Hematopoietic multipotent progenitor cell treated with erythropoietin and hydrocortisone succinate and interleukin-3 and kit ligand, for 4 days (in vitro differentiated cells): ENCODE results near the gene LDLRAD1.
"Not testable (repeated sequence)": the region's sequence is repeated elsewhere in the genome, so short reads cannot be mapped to it uniquely, and the experiment has no call there.

ENCODE experiments used
- DNase-seq: peaks from one replicate; pipeline ENCODE4 v3.0.0-alpha.2; 2015

Gene LDLRAD1

GRCh38 chr1:53992085-53992874, 25.7 kb downstream of the LDLRAD1 start:
- DNase-seq = no peak

- no peak for DNase-seq
These were observed 30.1 kb downstream of the LDLRAD1 start for GRCh38 chr1:53987880-53988279.

- no peak for DNase-seq
These were observed 31.5 kb downstream of the LDLRAD1 start for GRCh38 chr1:53986458-53986857.

GRCh38 chr1:53984726-53985125, 33.3 kb downstream of the LDLRAD1 start:
- DNase-seq = no peak

- no peak for DNase-seq
These were observed 35.3 kb downstream of the LDLRAD1 start for GRCh38 chr1:53982763-53983104.

GRCh38 chr1:53982034-53982762, 35.8 kb downstream of the LDLRAD1 start:
- DNase-seq = peak; percentile 56

- DNase-seq = no peak
These were observed 36.8 kb downstream of the LDLRAD1 start for GRCh38 chr1:53981220-53981619.

- DNase-seq = no peak
These were observed 38.1 kb downstream of the LDLRAD1 start for GRCh38 chr1:53979712-53980450.

GRCh38 chr1:53975861-53976260, 42.1 kb downstream of the LDLRAD1 start:
- DNase-seq = no peak

GRCh38 chr1:53971718-53972117, 46.3 kb downstream of the LDLRAD1 start:
- DNase-seq = no peak

GRCh38 chr1:53969323-53969722, 48.7 kb downstream of the LDLRAD1 start:
- not testable (repeated sequence) for DNase-seq

- DNase-seq = no peak
These were observed 49.9 kb downstream of the LDLRAD1 start for GRCh38 chr1:53968125-53968513.

GRCh38 chr1:53967409-53968124, 50.4 kb downstream of the LDLRAD1 start:
- DNase-seq = no peak

GRCh38 chr1:53966794-53967193, 51.2 kb downstream of the LDLRAD1 start:
- no peak for DNase-seq

GRCh38 chr1:53964109-53964508, 53.9 kb downstream of the LDLRAD1 start:
- no peak for DNase-seq

- no peak for DNase-seq
These were observed 54.5 kb downstream of the LDLRAD1 start for GRCh38 chr1:53963460-53963859.

- no peak for DNase-seq
These were observed 55.6 kb downstream of the LDLRAD1 start for GRCh38 chr1:53962395-53962794.

GRCh38 chr1:53959664-53960250, 58.2 kb downstream of the LDLRAD1 start:
- peak; percentile 78 for DNase-seq
